22Rv1 (cell line): ENCODE measurements around the gene EXOC3.

ENCODE experiments used
- H3K27ac ChIP-seq: fragments of 450-650 bp; 2 replicates; pipeline ENCODE4 v1.5.1; 2017
- CTCF ChIP-seq: fragments of 450-650 bp; IDR thresholded peaks from 2 replicates; pipeline ENCODE4 v1.5.1; 2017; ENCODE audit warnings: mild to moderate bottlenecking
- ZFX ChIP-seq: fragments of 450-650 bp; IDR thresholded peaks from 2 replicates; pipeline ENCODE4 v1.6.1; 2017; ENCODE audit warnings: antibody characterized with exemption, borderline replicate concordance

Gene EXOC3

GRCh38 chr5:494667-495255 is 51.8 kb downstream of the EXOC3 start:
- TF ChIP-seq CTCF: no peak
- H3K27ac ChIP-seq: no peak overlapping the region

GRCh38 chr5:496028-496427 is 53.1 kb downstream of the EXOC3 start:
- TF ChIP-seq CTCF (no peak), ZFX (no peak)
- H3K27ac ChIP-seq: no peak overlapping the region

GRCh38 chr5:497090-497700 is 54.2 kb downstream of the EXOC3 start:
- TF ChIP-seq ZFX: no peak

GRCh38 chr5:497871-498509 is 55.0 kb downstream of the EXOC3 start:
- H3K27ac ChIP-seq: no peak overlapping the region
- TF ChIP-seq ZFX (no peak), CTCF (no peak)

More at GRCh38 chr5:497090-497700, 54.2 kb downstream of the EXOC3 start:
- H3K27ac ChIP-seq: no peak overlapping the region

- no peak for TF ChIP-seq CTCF
- TF ChIP-seq ZFX: no peak
- no peak overlapping the region for H3K27ac ChIP-seq
These were observed 56.5 kb downstream of the EXOC3 start for GRCh38 chr5:499233-500209.

GRCh38 chr5:500491-500890 is 57.5 kb downstream of the EXOC3 start:
- H3K27ac ChIP-seq: no peak overlapping the region
- TF ChIP-seq ZFX (no peak), CTCF (no peak)

- TF ChIP-seq ZFX: no peak
- no peak for TF ChIP-seq CTCF
- no peak overlapping the region for H3K27ac ChIP-seq
These were observed 58.3 kb downstream of the EXOC3 start for GRCh38 chr5:501105-501830.
